Tibial nerve (tissue), 4 donors: Measurements from ENCODE around the gene OAS1. TPM values are rescaled to one million over a fixed set of nuclear protein-coding genes. Genes with fewer than 3 reads are reported as not detected.

Source experiments
- DNase-seq, 2 donors: peaks; one replicate each; pipeline ENCODE4 v3.0.0-alpha.2; 2019; ENCODE audit warnings: low spot score in 2 of 2
- H3K27ac ChIP-seq, 4 donors: fragments of 200-600 bp; sonication (generic) in 3 of 4; one replicate each; pipeline ENCODE4 v1.5.1; 2017 to 2019; ENCODE audit warnings: mild to moderate bottlenecking in 1 of 4
- H3K27me3 ChIP-seq, 2 donors: fragments of 200-600 bp; sonication (generic) in 1 of 2; one replicate each; pipeline versions ENCODE4 v1.5.1 to v1.6.0; 2017 to 2019
- H3K36me3 ChIP-seq, 3 donors: fragments of 200-600 bp; sonication (generic); one replicate each; pipeline ENCODE4 v1.5.1; 2018 to 2019
- H3K4me1 ChIP-seq, 4 donors: fragments of 200-600 bp; sonication (generic) in 3 of 4; one replicate each; pipeline ENCODE4 v1.5.1; 2017 to 2019
- H3K4me3 ChIP-seq, 4 donors: fragments of 200-600 bp; sonication (generic) in 3 of 4; one replicate each; pipeline ENCODE4 v1.5.1; 2017 to 2019; ENCODE audit warnings: mild to moderate bottlenecking in 1 of 4, moderate library complexity in 1 of 4
- H3K9me3 ChIP-seq, 4 donors: fragments of 200-600 bp; sonication (generic) in 3 of 4; one replicate each; pipeline ENCODE4 v1.5.1; 2017 to 2019
- EP300 ChIP-seq, 2 donors: sonication (generic); formaldehyde crosslinking; IDR thresholded peaks; one replicate each; pipeline ENCODE4 v1.6.1; 2017; ENCODE audit warnings: antibody characterized with exemption in 2 of 2, mild to moderate bottlenecking in 1 of 2
- POLR2A ChIP-seq, 2 donors: fragments of 450-650 bp; IDR thresholded peaks; one replicate each; pipeline ENCODE4 v1.6.1; 2017; ENCODE audit warnings: antibody characterized with exemption in 2 of 2, mild to moderate bottlenecking in 2 of 2, moderate library complexity in 2 of 2
- WGBS, 2 donors: methylation state at CpG; one replicate each; pipeline ENCODE4 v1.1.5; 2018; 5-methylcytosine and 5-hydroxymethylcytosine counted together
- total RNA-seq, 4 donors: library from RNA; depleted of rRNA; stranded (reverse); fragments of >200 nt; gene quantifications; one replicate each; pipeline ENCODE4 v1.1.0, GENCODE V29; 2016
- TF ChIP-seq, protein P1 (sequence below), 5 experiments: fragments of 200-600 bp in 3 of 5; fragments of 450-650 bp in 2 of 5; sonication (generic) in 3 of 5; IDR thresholded peaks; one replicate each; pipeline ENCODE4 v1.5.1; 2016 to 2019; ENCODE audit warnings: antibody characterized with exemption in 5 of 5, mild to moderate bottlenecking in 3 of 5, moderate library complexity in 2 of 5

Gene OAS1
- total RNA-seq, 4 donors from 2014 or later = 8.2 to 22.8 (median 11.3) TPM

DNA sequence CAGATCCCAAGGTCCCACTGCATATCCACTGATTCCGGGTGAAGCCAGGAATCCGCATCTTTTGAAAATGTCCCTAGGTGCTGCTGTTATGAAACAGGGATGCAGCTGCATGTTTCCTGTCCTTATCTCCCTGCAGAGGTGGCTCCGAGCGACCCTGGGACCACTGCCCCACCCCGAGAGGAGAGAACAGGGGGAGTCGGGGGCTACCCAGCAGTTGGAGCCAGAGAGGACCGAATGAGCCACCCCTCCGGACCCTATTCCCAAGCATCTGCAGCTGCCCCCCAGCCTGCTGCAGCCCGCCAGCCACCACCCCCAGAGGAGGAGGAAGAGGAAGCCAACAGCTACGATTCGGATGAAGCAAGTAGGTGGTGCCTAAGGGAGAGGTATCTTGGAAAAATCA, 30.3 kb upstream of the OAS1 start:
- no peak for DNase-seq
- Histone ChIP-seq H3K4me3 (no peak overlapping the region), H3K9me3 (no peaks in the 10 kb centered on the region), H3K27me3 (peaks cover 0 to 16% of the 10 kb centered on the region in 2 donors), H3K4me1 (no peaks in the 10 kb centered on the region), H3K27ac (no peak overlapping the region), H3K36me3 (no peaks in the 10 kb centered on the region)
- TF ChIP-seq POLR2A (IDR thresholded peaks at IDR 0.05) (no peak), EP300 (IDR thresholded peaks at IDR 0.05) (no peak)
- TF ChIP-seq, protein P1, sequence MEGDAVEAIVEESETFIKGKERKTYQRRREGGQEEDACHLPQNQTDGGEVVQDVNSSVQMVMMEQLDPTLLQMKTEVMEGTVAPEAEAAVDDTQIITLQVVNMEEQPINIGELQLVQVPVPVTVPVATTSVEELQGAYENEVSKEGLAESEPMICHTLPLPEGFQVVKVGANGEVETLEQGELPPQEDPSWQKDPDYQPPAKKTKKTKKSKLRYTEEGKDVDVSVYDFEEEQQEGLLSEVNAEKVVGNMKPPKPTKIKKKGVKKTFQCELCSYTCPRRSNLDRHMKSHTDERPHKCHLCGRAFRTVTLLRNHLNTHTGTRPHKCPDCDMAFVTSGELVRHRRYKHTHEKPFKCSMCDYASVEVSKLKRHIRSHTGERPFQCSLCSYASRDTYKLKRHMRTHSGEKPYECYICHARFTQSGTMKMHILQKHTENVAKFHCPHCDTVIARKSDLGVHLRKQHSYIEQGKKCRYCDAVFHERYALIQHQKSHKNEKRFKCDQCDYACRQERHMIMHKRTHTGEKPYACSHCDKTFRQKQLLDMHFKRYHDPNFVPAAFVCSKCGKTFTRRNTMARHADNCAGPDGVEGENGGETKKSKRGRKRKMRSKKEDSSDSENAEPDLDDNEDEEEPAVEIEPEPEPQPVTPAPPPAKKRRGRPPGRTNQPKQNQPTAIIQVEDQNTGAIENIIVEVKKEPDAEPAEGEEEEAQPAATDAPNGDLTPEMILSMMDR (IDR thresholded peaks at IDR 0.05) = no peak
- 38 to 39% methylated on average over 11 of the region's 11 CpGs for WGBS, 2 donors

DNA sequence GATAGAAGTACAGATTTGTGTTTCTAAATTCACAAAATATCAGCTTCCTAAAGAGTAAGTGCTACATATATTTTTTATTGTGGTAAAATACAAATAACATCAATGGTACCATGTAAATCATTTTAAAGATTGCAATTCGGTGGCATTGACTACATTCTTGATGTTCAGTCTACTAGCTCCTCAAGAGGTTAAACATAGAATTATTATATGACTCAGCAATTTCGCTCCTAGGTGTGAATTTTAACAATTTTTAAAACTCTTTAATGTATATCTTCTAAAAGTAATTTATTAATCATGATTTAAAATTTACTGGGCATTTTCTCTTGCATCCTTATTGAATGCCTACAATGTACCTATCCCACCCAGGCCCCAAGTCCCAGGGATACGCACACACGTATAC, 29.8 kb upstream of the OAS1 start:
- Histone ChIP-seq H3K4me3 (no peak overlapping the region), H3K9me3 (no peaks in the 10 kb centered on the region), H3K4me1 (no peaks in the 10 kb centered on the region), H3K27me3 (peaks cover 0 to 16% of the 10 kb centered on the region in 2 donors), H3K27ac (no peak overlapping the region), H3K36me3 (no peaks in the 10 kb centered on the region)
- WGBS, 2 donors = 65 to 66% methylated on average over 4 of the region's 4 CpGs
- DNase-seq = no peak
- TF ChIP-seq POLR2A (IDR thresholded peaks at IDR 0.05) (no peak), EP300 (IDR thresholded peaks at IDR 0.05) (no peak)
- TF ChIP-seq, protein P1 (IDR thresholded peaks at IDR 0.05) = no peak

DNA sequence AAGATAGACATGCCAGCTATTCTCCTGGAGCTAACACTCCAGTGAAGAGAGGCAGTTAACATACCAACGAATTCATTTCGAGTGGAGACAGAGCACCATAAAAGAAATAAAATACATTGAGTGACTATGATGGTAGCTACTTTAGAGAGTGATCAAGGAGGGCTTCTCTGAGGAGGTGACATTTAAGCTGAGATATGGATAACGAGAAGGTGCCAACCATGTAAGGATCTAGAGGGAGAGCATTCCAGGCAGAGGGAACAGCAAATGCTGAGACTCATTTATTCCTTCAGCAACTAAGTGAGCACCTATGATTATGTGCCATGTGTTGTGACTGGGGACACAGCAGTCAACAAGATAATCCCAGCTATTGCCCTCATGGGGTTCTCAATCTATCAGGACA, 28.3 kb upstream of the OAS1 start:
- no peak for TF ChIP-seq EP300 (IDR thresholded peaks at IDR 0.05)
- no peaks in the 10 kb centered on the region for H3K36me3 ChIP-seq
- H3K27ac ChIP-seq = no peak overlapping the region
- no peaks in the 10 kb centered on the region for H3K4me1 ChIP-seq
- peaks cover 0 to 16% of the 10 kb centered on the region in 2 donors for H3K27me3 ChIP-seq
- H3K4me3 ChIP-seq = no peak overlapping the region
- WGBS, 2 donors = 82 to 85% methylated on average over 3 of the region's 3 CpGs
- H3K9me3 ChIP-seq = no peaks in the 10 kb centered on the region
- no peak for DNase-seq

DNA sequence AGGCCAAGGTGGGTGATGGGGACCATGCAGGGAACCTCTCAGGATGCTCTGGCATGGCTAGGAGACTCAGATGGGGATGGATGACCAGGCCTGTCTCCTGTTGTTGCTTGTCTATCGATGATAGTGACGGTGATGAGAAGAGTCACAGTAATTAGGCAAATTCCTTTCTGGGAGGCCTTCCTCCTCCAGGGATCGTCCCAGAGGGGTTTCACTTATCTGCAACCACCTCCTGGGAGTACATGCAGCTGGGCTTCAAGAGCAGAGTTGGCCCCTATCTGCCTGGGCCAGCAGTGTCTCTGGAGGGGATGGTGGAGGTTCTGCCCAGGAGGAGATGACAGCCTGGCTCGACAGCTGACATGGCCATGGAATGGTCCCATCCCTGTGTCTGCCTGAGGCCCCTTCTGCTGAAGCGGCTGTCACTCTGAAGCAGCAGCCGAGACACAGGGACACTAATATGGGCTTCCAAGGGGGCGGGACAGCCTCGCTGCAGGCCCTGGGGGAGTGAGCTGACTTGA, 27.5 kb upstream of the OAS1 start:
- DNase-seq = no peak
- no peak for TF ChIP-seq EP300 (IDR thresholded peaks at IDR 0.05)
- TF ChIP-seq, protein P1 (IDR thresholded peaks at IDR 0.05) = no peak
- TF ChIP-seq POLR2A (IDR thresholded peaks at IDR 0.05) = no peak
- H3K27me3 ChIP-seq = peaks cover 0 to 16% of the 10 kb centered on the region in 2 donors
- H3K4me1 ChIP-seq = no peaks in the 10 kb centered on the region
- no peak overlapping the region for H3K27ac ChIP-seq
- WGBS, 2 donors = 56 to 60% methylated on average over 8 of the region's 8 CpGs
- H3K9me3 ChIP-seq = no peaks in the 10 kb centered on the region
- H3K36me3 ChIP-seq = no peaks in the 10 kb centered on the region
- H3K4me3 ChIP-seq = no peak overlapping the region

DNA sequence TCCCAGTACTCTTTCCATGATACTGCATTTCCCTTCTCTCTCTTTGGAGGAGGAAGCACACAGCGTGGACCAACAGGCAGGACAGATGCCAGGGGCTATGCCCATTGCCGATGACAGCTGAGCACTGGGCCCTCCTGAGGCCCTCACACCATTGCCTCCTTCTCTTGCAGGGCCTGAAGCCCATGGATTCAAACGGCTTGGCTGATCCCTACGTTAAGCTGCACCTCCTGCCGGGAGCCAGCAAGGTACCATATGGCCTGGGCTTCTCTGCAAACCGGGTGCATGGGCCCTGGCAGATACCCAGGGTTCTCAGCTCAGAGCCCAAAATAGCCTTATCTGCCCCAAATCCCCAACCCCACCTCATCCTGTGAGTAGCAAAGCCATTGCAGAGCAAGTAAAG, 25.2 kb upstream of the OAS1 start:
- WGBS, 2 donors = 45 to 67% methylated on average over 6 of the region's 6 CpGs
- Histone ChIP-seq H3K36me3 (no peaks in the 10 kb centered on the region), H3K9me3 (peaks cover 0 to 11% (median 0%) of the 10 kb centered on the region in 4 donors), H3K27ac (no peak overlapping the region), H3K27me3 (peaks cover 0 to 1% of the 10 kb centered on the region in 2 donors), H3K4me1 (no peaks in the 10 kb centered on the region), H3K4me3 (no peak overlapping the region)
- DNase-seq = no peak
- TF ChIP-seq EP300 (IDR thresholded peaks at IDR 0.05) = no peak
- no peak for TF ChIP-seq POLR2A (IDR thresholded peaks at IDR 0.05)
- TF ChIP-seq, protein P1 (IDR thresholded peaks at IDR 0.05) = no peak

DNA sequence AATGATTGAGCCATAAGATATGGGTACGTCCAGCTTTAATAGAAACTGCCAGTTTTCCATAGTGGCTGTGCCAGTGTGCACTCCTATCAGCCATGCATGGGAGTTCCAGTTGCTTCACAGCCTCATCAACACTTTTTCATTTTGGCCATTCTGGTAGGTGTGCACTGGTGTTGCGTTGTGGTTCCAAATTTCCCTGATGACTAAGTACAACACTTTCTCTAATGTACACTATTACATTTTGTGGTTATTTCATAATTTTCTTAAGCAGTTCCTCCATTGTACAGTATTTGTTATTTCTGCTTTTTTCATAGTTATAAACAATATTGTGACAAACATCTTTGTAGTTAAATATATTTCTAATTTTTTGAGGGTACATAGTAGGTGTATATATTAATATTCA, 21.5 kb upstream of the OAS1 start:
- H3K9me3 ChIP-seq = peaks cover 0 to 11% (median 0%) of the 10 kb centered on the region in 4 donors
- DNase-seq = no peak
- no peak for TF ChIP-seq POLR2A (IDR thresholded peaks at IDR 0.05)
- TF ChIP-seq, protein P1 (IDR thresholded peaks at IDR 0.05) = no peak
- no peak for TF ChIP-seq EP300 (IDR thresholded peaks at IDR 0.05)
- H3K27ac ChIP-seq = no peak overlapping the region
- no peaks in the 10 kb centered on the region for H3K27me3 ChIP-seq
- 61 to 85% methylated on average over 2 of the region's 2 CpGs for WGBS, 2 donors
- H3K4me1 ChIP-seq = no peaks in the 10 kb centered on the region
- H3K36me3 ChIP-seq = no peaks in the 10 kb centered on the region
- no peak overlapping the region for H3K4me3 ChIP-seq
